Activated naive CD4-positive, alpha-beta T cell treated with anti-CD3 and anti-CD28 coated beads, Interleukin-2, amount 50 U/mL, for 24 hours (primary cell): ENCODE results near the gene LTBP1.

Source experiments
- H3K27ac Mint-ChIP-seq: one replicate; pipeline ENCODE4 v1.8.0; 2021; ENCODE audit warnings: mild to moderate bottlenecking, mixed read lengths
- H3K27me3 Mint-ChIP-seq: one replicate; pipeline ENCODE4 v1.8.0; 2021; ENCODE audit warnings: mixed read lengths
- H3K36me3 Mint-ChIP-seq: one replicate; pipeline ENCODE4 v1.8.0; 2021; ENCODE audit warnings: mixed read lengths
- H3K4me1 Mint-ChIP-seq: one replicate; pipeline ENCODE4 v1.8.0; 2021; ENCODE audit warnings: mixed read lengths
- H3K4me3 Mint-ChIP-seq: one replicate; pipeline ENCODE4 v1.8.0; 2021; ENCODE audit warnings: mild to moderate bottlenecking, mixed read lengths
- H3K9me3 Mint-ChIP-seq: one replicate; pipeline ENCODE4 v1.8.0; 2021; ENCODE audit warnings: mixed read lengths

Gene LTBP1

GRCh38 chr2:33197198-33197938, 250.6 kb downstream of the LTBP1 start:
- no peak overlapping the region for H3K27ac Mint-ChIP-seq
- no peaks in the 10 kb centered on the region for H3K4me1 Mint-ChIP-seq
- peaks cover 3% of the 10 kb centered on the region for H3K27me3 Mint-ChIP-seq
- H3K9me3 Mint-ChIP-seq = no peaks in the 10 kb centered on the region
- no peaks in the 10 kb centered on the region for H3K36me3 Mint-ChIP-seq
- H3K4me3 Mint-ChIP-seq = no peak overlapping the region

GRCh38 chr2:33202641-33203522, 256.1 kb downstream of the LTBP1 start:
- peaks cover 2% of the 10 kb centered on the region for H3K27me3 Mint-ChIP-seq
- H3K4me3 Mint-ChIP-seq = no peak overlapping the region
- no peaks in the 10 kb centered on the region for H3K36me3 Mint-ChIP-seq
- no peak overlapping the region for H3K27ac Mint-ChIP-seq
- no peaks in the 10 kb centered on the region for H3K4me1 Mint-ChIP-seq
- H3K9me3 Mint-ChIP-seq = no peaks in the 10 kb centered on the region

- no peaks in the 10 kb centered on the region for H3K9me3 Mint-ChIP-seq
- H3K4me3 Mint-ChIP-seq = no peak overlapping the region
- peaks cover 1% of the 10 kb centered on the region for H3K27me3 Mint-ChIP-seq
- H3K27ac Mint-ChIP-seq = no peak overlapping the region
- H3K36me3 Mint-ChIP-seq = no peaks in the 10 kb centered on the region
- H3K4me1 Mint-ChIP-seq = no peaks in the 10 kb centered on the region
Observed at GRCh38 chr2:33204945-33205344, 258.2 kb downstream of the LTBP1 start.

DNA sequence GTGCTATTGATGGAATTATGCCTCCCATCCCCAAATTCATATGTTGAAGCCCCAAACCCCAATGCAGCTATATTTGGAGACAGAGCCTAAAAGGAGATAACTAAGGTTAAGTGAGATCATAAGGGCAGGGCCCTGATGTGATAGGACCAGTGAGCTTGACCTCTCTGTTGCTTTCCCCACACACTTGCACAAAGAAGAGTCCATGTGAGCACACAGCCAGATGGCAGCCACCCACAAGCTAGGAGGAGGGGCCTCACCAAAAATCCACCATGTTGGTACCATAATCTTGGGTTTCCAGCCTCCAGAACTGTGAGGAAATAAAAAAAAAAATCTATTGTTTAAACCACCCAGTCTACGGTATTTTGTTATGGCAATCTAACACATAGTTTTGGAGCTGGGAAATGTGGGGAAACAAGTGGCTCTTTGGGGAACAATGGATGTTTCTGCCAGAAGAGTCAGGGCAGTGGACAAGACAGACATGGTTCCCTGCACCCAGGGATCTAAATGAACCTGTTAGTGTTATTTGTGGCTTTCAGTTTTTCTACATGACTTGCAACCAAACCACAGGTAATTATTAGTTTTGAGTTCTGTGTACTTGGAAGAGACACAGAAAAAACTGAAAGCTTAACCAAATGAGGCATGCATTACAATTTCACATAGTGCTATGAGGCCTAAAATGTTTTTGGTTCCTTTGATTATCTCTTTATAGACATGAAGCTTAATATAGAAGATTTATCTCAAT, 259.1 kb downstream of the LTBP1 start:
- peaks cover 1% of the 10 kb centered on the region for H3K27me3 Mint-ChIP-seq
- H3K9me3 Mint-ChIP-seq = no peaks in the 10 kb centered on the region
- H3K4me1 Mint-ChIP-seq = no peaks in the 10 kb centered on the region
- H3K27ac Mint-ChIP-seq = no peak overlapping the region
- no peaks in the 10 kb centered on the region for H3K36me3 Mint-ChIP-seq
- H3K4me3 Mint-ChIP-seq = no peak overlapping the region

- no peaks in the 10 kb centered on the region for H3K9me3 Mint-ChIP-seq
- no peak overlapping the region for H3K4me3 Mint-ChIP-seq
- no peak overlapping the region for H3K27ac Mint-ChIP-seq
- peaks cover 1% of the 10 kb centered on the region for H3K27me3 Mint-ChIP-seq
- H3K36me3 Mint-ChIP-seq = no peaks in the 10 kb centered on the region
- H3K4me1 Mint-ChIP-seq = no peaks in the 10 kb centered on the region
Observed at GRCh38 chr2:33207151-33207740, 260.5 kb downstream of the LTBP1 start.

GRCh38 chr2:33208400-33208799, 261.6 kb downstream of the LTBP1 start:
- H3K4me3 Mint-ChIP-seq = no peak overlapping the region
- no peaks in the 10 kb centered on the region for H3K4me1 Mint-ChIP-seq
- H3K9me3 Mint-ChIP-seq = no peaks in the 10 kb centered on the region
- H3K27ac Mint-ChIP-seq = no peak overlapping the region
- H3K36me3 Mint-ChIP-seq = no peaks in the 10 kb centered on the region
- H3K27me3 Mint-ChIP-seq = peaks cover 1% of the 10 kb centered on the region

DNA sequence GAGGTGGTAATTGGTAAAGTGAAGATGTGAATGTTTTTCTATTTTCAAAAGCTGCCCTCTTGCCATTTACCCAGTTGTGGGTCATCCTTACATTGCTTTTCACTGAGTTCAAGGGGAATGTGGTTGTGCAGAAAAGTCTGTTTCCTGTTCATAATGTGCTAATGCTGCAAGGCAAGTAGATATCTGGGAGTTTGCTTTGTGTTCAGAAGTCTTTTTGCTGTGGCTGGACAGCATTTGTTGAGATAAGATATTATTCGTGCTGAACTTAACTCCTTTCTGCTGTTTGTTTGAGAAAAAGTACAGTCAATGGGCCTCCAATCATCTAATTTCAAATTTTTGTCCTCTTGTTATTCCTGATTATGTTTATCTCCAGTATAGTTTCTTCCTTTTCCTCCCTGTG, 263.2 kb downstream of the LTBP1 start:
- Mint-ChIP-seq H3K4me1 (no peaks in the 10 kb centered on the region), H3K9me3 (no peaks in the 10 kb centered on the region), H3K4me3 (no peak overlapping the region), H3K36me3 (no peaks in the 10 kb centered on the region), H3K27me3 (peaks cover 1% of the 10 kb centered on the region), H3K27ac (no peak overlapping the region)

- H3K4me1 Mint-ChIP-seq = no peaks in the 10 kb centered on the region
- H3K9me3 Mint-ChIP-seq = no peaks in the 10 kb centered on the region
- peaks cover 1% of the 10 kb centered on the region for H3K27me3 Mint-ChIP-seq
- H3K36me3 Mint-ChIP-seq = no peaks in the 10 kb centered on the region
- H3K27ac Mint-ChIP-seq = no peak overlapping the region
- no peak overlapping the region for H3K4me3 Mint-ChIP-seq
Observed at GRCh38 chr2:33210626-33211025, 263.9 kb downstream of the LTBP1 start.

DNA sequence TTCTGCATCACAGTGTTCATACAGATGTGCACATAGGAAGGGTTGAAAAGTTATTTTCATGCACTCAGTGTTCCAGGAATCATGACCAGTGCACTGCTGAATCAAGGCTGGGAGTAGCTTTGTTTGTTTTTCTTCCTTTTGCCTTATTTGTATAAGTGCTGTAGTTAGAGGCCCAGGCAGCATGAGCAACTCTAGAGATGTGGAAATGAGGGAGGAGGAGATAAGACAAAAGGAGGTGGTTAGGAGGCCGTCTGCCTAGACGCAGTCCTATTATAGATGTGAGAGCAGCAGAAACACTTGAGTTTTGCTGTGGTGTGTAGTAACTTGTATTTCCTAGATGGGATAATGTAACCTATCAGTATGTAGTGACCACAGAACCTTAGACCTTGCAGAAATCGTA, 265.4 kb downstream of the LTBP1 start:
- Mint-ChIP-seq H3K36me3 (no peaks in the 10 kb centered on the region), H3K4me3 (no peak overlapping the region), H3K27me3 (peaks cover 1% of the 10 kb centered on the region), H3K4me1 (no peaks in the 10 kb centered on the region), H3K27ac (no peak overlapping the region), H3K9me3 (no peaks in the 10 kb centered on the region)

GRCh38 chr2:33213244-33213643, 266.5 kb downstream of the LTBP1 start:
- Mint-ChIP-seq H3K36me3 (no peaks in the 10 kb centered on the region), H3K4me1 (no peaks in the 10 kb centered on the region), H3K27ac (no peak overlapping the region), H3K27me3 (peaks cover 1% of the 10 kb centered on the region), H3K4me3 (no peak overlapping the region), H3K9me3 (no peaks in the 10 kb centered on the region)

DNA sequence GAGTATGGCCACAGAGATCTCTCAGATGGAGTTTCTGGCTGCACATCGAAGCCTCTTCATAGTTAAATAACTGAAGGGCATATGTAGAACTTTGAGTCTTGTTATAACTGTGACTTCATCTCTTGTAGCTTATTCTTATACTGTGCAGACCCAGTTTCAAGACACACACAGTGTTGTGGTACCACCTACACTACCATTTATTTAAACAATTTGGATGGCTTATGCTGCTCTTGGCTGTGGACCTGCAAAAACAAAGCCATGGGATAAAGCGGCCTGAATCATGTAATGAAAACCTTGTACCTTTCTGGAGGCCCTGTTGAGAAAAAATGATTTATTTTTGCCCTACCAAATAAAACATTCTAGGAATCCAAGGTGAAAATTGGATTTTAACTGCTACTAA, 266.9 kb downstream of the LTBP1 start:
- H3K27me3 Mint-ChIP-seq = peaks cover 1% of the 10 kb centered on the region
- H3K9me3 Mint-ChIP-seq = no peaks in the 10 kb centered on the region
- H3K4me1 Mint-ChIP-seq = no peaks in the 10 kb centered on the region
- H3K27ac Mint-ChIP-seq = no peak overlapping the region
- H3K36me3 Mint-ChIP-seq = no peaks in the 10 kb centered on the region
- H3K4me3 Mint-ChIP-seq = no peak overlapping the region

- no peak overlapping the region for H3K27ac Mint-ChIP-seq
- no peaks in the 10 kb centered on the region for H3K27me3 Mint-ChIP-seq
- H3K4me3 Mint-ChIP-seq = no peak overlapping the region
- no peaks in the 10 kb centered on the region for H3K4me1 Mint-ChIP-seq
- H3K9me3 Mint-ChIP-seq = no peaks in the 10 kb centered on the region
- H3K36me3 Mint-ChIP-seq = no peaks in the 10 kb centered on the region
Observed at GRCh38 chr2:33214436-33214835, 267.7 kb downstream of the LTBP1 start.

GRCh38 chr2:33214857-33215256, 268.1 kb downstream of the LTBP1 start:
- H3K4me1 Mint-ChIP-seq = no peaks in the 10 kb centered on the region
- no peaks in the 10 kb centered on the region for H3K27me3 Mint-ChIP-seq
- H3K9me3 Mint-ChIP-seq = no peaks in the 10 kb centered on the region
- no peaks in the 10 kb centered on the region for H3K36me3 Mint-ChIP-seq
- no peak overlapping the region for H3K4me3 Mint-ChIP-seq
- H3K27ac Mint-ChIP-seq = no peak overlapping the region

- Mint-ChIP-seq H3K36me3 (no peaks in the 10 kb centered on the region), H3K27me3 (no peaks in the 10 kb centered on the region), H3K9me3 (no peaks in the 10 kb centered on the region), H3K4me1 (no peaks in the 10 kb centered on the region), H3K27ac (no peak overlapping the region), H3K4me3 (no peak overlapping the region)
Observed at GRCh38 chr2:33215299-33215698, 268.5 kb downstream of the LTBP1 start.

GRCh38 chr2:33215983-33216382, 269.2 kb downstream of the LTBP1 start:
- H3K4me3 Mint-ChIP-seq = no peak overlapping the region
- H3K9me3 Mint-ChIP-seq = no peaks in the 10 kb centered on the region
- no peaks in the 10 kb centered on the region for H3K4me1 Mint-ChIP-seq
- H3K36me3 Mint-ChIP-seq = no peaks in the 10 kb centered on the region
- H3K27me3 Mint-ChIP-seq = peaks cover 2% of the 10 kb centered on the region
- no peak overlapping the region for H3K27ac Mint-ChIP-seq
